Erythroblast (primary cell): ENCODE results near the gene PSMB2.

ENCODE experiments used
- GATA1 ChIP-seq: IDR thresholded peaks from 2 replicates; pipeline ENCODE4 v1.6.1; 2011; ENCODE audit warnings: low read depth, mild to moderate bottlenecking, control low read depth, low read length, moderate library complexity
- POLR2A ChIP-seq: IDR thresholded peaks from 2 replicates; pipeline ENCODE4 v1.6.1; 2011; ENCODE audit warnings: mild to moderate bottlenecking, low read length

GRCh38 chr1:35656863-35657232 is 15.5 kb upstream of the PSMB2 start:
- TF ChIP-seq POLR2A (no peak), GATA1 (no peak)
